Chondrocyte (in vitro differentiated cells): ENCODE measurements around the gene BCL11B. TPM values are rescaled to one million over a fixed set of nuclear protein-coding genes. Genes with fewer than 3 reads are reported as not detected.

ENCODE experiments used
- DNase-seq: peaks from one replicate; pipeline ENCODE4 v3.0.0; 2021; ENCODE audit warnings: mixed read lengths, low spot score
- H3K27ac Mint-ChIP-seq: one replicate; pipeline ENCODE4 v1.8.0; 2021; ENCODE audit warnings: mild to moderate bottlenecking, moderate library complexity, mixed read lengths; ENCODE audit not compliant: unreplicated experiment
- H3K27me3 Mint-ChIP-seq: 2 replicates; pipeline ENCODE4 v1.8.0; 2021; ENCODE audit warnings: low read depth, mixed read lengths
- H3K36me3 Mint-ChIP-seq: 2 replicates; pipeline ENCODE4 v1.8.0; 2021; ENCODE audit warnings: low read depth, mixed read lengths
- H3K4me1 Mint-ChIP-seq: 2 replicates; pipeline ENCODE4 v1.8.0; 2021; ENCODE audit warnings: low read depth, mild to moderate bottlenecking, mixed read lengths
- H3K4me3 Mint-ChIP-seq: one replicate; pipeline ENCODE4 v1.8.0; 2021; ENCODE audit warnings: mild to moderate bottlenecking, moderate library complexity, mixed read lengths; ENCODE audit not compliant: unreplicated experiment
- H3K9me3 Mint-ChIP-seq: 2 replicates; pipeline ENCODE4 v1.8.0; 2021; ENCODE audit warnings: low read depth, mixed read lengths
- total RNA-seq: library from RNA; stranded (reverse); gene quantifications from 3 replicates; pipeline ENCODE4 v1.2.1, GENCODE V29; 2021
- TF ChIP-seq, protein P1 (sequence below): fragments of 200-600 bp; sonication (generic); IDR thresholded peaks from 2 replicates; pipeline ENCODE4 v1.5.0; 2021; ENCODE audit warnings: antibody characterized with exemption, mild to moderate bottlenecking, moderate library complexity

BCL11B gene
- total RNA-seq, 1 donor from 2014 or later, result 0.17 TPM

DNA sequence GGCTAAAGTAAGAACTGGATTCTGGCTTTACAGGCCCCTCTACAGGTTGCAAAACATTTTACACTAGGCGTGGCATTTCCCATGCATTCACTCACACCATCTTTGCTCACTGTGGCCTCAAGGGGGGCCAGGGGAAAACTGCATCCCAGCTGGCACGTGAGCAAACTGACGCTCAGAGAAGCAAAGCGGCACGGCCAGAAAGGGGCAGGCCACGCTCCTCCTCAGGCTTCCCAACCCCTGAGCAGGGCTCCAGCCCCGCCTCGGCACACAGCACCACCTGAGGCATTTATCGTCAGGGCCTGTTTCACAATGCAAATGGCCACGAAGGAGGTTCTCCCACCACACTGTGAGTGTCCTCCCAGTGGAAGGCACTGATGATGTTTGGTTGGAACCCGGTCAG lies 90.8 kb downstream of the BCL11B start:
- Mint-ChIP-seq H3K36me3 (no peaks in the 10 kb centered on the region), H3K4me3 (no peak overlapping the region), H3K27ac (no peak overlapping the region), H3K9me3 (no peaks in the 10 kb centered on the region), H3K27me3 (peaks cover 16% of the 10 kb centered on the region), H3K4me1 (peaks cover 4% of the 10 kb centered on the region)
- TF ChIP-seq, protein P1, sequence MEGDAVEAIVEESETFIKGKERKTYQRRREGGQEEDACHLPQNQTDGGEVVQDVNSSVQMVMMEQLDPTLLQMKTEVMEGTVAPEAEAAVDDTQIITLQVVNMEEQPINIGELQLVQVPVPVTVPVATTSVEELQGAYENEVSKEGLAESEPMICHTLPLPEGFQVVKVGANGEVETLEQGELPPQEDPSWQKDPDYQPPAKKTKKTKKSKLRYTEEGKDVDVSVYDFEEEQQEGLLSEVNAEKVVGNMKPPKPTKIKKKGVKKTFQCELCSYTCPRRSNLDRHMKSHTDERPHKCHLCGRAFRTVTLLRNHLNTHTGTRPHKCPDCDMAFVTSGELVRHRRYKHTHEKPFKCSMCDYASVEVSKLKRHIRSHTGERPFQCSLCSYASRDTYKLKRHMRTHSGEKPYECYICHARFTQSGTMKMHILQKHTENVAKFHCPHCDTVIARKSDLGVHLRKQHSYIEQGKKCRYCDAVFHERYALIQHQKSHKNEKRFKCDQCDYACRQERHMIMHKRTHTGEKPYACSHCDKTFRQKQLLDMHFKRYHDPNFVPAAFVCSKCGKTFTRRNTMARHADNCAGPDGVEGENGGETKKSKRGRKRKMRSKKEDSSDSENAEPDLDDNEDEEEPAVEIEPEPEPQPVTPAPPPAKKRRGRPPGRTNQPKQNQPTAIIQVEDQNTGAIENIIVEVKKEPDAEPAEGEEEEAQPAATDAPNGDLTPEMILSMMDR, result no peak
- no peak for DNase-seq

DNA sequence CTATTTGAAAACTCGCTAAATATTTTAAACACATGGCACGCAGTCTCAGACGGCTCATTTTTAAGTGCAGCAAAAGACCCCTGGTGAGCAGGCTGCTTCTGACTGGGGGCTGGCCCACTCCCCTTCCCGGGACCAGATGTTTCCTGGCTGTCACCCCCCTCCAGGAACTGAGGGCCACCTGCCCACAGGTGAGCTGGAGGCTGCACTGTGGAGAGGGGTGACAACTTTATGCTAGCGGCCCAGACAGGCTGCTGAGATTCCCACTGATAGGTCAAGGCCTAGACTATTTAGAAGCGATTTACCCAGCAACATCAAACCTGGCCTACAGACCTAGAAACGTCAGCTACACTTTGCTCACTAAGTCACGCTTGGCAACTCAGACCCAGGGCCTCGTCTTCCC lies 92.1 kb downstream of the BCL11B start:
- Mint-ChIP-seq H3K4me1 (peaks cover 4% of the 10 kb centered on the region), H3K27ac (no peak overlapping the region), H3K27me3 (peaks cover 8% of the 10 kb centered on the region), H3K36me3 (no peaks in the 10 kb centered on the region), H3K9me3 (no peaks in the 10 kb centered on the region), H3K4me3 (no peak overlapping the region)
- TF ChIP-seq, protein P1, result no peak
- no peak for DNase-seq

DNA sequence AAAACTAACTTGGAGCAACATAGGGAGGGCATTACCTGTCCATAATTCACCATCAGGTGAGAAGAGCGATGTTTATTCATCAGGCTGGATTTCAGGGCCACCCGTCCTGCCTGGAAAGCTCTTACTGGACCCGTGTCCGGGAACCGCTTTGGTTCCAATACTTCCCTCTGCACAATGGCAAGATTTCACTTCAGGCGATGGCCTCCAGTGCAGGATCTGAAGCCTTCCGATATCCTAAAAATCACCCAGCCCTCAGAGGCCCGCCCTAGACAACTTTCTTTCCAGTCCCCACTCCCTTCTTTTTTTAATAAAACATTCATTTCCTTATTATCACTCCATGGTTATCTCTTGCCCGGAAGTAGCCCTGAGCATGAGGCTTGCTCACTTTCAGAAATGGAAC lies 92.5 kb downstream of the BCL11B start:
- no peak for DNase-seq
- Mint-ChIP-seq H3K9me3 (no peaks in the 10 kb centered on the region), H3K27ac (no peak overlapping the region), H3K36me3 (no peaks in the 10 kb centered on the region), H3K27me3 (peaks cover 8% of the 10 kb centered on the region), H3K4me1 (peaks cover 4% of the 10 kb centered on the region), H3K4me3 (no peak overlapping the region)
- TF ChIP-seq, protein P1, result no peak

DNA sequence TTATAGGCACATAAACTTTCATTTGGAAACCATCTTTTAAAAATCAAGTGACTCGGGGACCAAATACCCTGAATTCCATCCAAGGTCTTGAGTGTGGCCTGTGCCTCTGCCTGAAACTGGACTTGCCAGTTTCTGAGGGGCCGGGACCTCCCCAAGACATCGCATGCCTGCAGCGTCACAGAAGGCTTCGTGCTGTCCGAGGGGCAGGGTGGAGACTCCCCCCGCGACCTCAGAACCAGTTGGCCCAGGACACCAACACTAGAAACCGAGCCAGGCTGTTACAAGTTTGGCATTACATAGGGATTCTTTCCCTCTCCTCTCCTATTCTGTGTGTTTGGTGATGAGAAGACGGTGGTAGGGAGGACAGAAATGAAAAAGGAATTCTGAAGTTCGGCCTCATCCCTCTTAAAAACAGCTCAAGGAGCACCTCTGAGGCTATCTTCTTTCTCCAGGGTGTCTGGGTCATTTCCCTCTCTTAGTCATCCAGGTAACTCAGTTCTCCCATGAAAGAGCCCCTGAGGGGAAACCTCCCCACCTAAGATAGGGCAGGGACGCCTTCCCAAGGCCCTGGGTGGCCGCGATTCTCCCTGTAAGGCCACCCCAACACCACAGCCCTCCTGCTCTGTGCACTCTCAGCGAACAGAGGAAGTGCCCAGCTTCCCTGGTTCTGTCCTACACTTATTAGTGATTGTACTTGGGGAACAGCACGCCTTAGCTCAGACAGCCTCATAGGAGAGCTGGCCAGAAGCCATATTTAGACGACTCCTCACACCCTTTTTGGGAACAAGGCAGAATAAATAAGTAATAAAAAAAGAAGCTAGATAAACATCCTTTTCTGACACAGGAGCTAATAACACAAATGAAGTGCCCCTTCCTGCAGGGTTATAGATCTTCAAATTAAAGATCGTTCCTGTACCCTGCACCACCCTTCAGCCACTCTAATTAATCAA lies 93.8 kb downstream of the BCL11B start:
- H3K9me3 Mint-ChIP-seq, result no peaks in the 10 kb centered on the region
- DNase-seq, result no peak
- TF ChIP-seq, protein P1, result no peak
- H3K27me3 Mint-ChIP-seq, result peaks cover 6% of the 10 kb centered on the region
- no peak overlapping the region for H3K27ac Mint-ChIP-seq
- no peaks in the 10 kb centered on the region for H3K36me3 Mint-ChIP-seq
- H3K4me1 Mint-ChIP-seq, result peaks cover 4% of the 10 kb centered on the region
- no peak overlapping the region for H3K4me3 Mint-ChIP-seq

DNA sequence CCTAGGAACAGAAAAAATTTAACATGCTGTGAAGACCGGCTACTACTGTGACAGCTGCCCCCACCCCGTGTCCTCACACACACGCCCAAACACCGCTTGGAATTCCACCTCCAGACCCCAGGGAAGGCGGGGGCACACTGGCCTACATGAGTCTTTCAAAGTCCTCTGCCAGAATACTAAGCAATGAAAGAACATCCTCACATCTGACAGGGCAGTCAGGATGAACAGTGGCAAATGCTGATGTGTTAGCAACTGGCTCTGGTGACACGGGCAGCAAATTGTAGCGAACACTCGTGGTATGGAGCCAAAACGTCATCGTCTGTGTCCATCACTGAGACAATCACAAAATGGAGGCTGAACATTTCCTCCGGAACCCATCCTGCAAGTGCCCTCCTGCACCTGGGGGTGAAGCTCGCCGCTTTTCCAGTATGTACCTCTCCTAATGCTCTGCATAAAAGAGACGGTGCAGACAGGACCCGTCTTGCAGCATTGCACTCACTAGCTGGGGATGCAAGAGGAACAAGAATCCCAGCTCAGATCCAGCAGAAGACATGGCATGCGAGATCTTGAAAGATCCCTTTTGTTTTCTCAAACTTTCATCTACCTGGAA lies 94.8 kb downstream of the BCL11B start:
- Mint-ChIP-seq H3K27ac (no peak overlapping the region), H3K36me3 (no peaks in the 10 kb centered on the region), H3K4me3 (no peak overlapping the region), H3K9me3 (no peaks in the 10 kb centered on the region), H3K27me3 (peaks cover 2% of the 10 kb centered on the region), H3K4me1 (peaks cover 4% of the 10 kb centered on the region)
- DNase-seq, result no peak
- TF ChIP-seq, protein P1, result no peak
